Measurements from ENCODE around the gene ATP6V1D. TPM values are rescaled to one million over a fixed set of nuclear protein-coding genes. Genes with fewer than 3 reads are reported as not detected.

Gene ATP6V1D
- total and polyA plus RNA-seq, 2 experiments from 2014 or later, result 61.5 to 105 TPM

GRCh38 chr14:67357186-67357968, 2.2 kb downstream of the ATP6V1D start:
- Mint-ChIP-seq H3K36me3 (ENCODE audit: low read depth) (peaks cover 8% of the 10 kb centered on the region; the same call in 2 of the 3 replicates), H3K4me1 (peaks cover 20% of the 10 kb centered on the region), H3K4me3 (peak overlapping the region; percentile 99), H3K27me3 (ENCODE audit: insufficient read depth, low read depth, poor library complexity) (peaks cover 11% of the 10 kb centered on the region), H3K27ac (no peak overlapping the region), H3K9me3 (no peaks in the 10 kb centered on the region)
- Histone ChIP-seq H3K36me3 (ENCODE audit: insufficient read depth) (no peaks in the 10 kb centered on the region), H4K20me1 (replicated peaks; ENCODE audit: insufficient read depth) (peaks cover 5% of the 10 kb centered on the region; the same call in 1 of the 2 replicates), H3K4me2 (no peak overlapping the region), H3K4me1 (ENCODE audit: insufficient read depth) (peaks cover 9% of the 10 kb centered on the region), H3K79me2 (replicated peaks; ENCODE audit: insufficient read depth) (peaks cover 79% of the 10 kb centered on the region), H2AFZ (no peak overlapping the region), H3K27ac (ENCODE audit: low read depth) (no peak overlapping the region), H3K4me3 (no peak overlapping the region), H3F3A (replicated peaks; ENCODE audit: low read depth) (no peaks in the 10 kb centered on the region), H3K9me2 (ENCODE audit: insufficient read depth) (no peaks in the 10 kb centered on the region), H3K27me3 (ENCODE audit: insufficient read depth) (no peaks in the 10 kb centered on the region)
- DNase-seq (ENCODE audit: low spot score), result no peak
- ATAC-seq, result no peak
- TF ChIP-seq ZNF331 (CRISPR knock-in tag; IDR thresholded peaks at IDR 0.05; ENCODE audit: low read depth) (no peak), NANOG (IDR thresholded peaks at IDR 0.05; ENCODE audit: borderline replicate concordance) (no peak), ZNF114 (CRISPR knock-in tag; IDR thresholded peaks at IDR 0.05) (no peak), ETS1 (IDR thresholded peaks at IDR 0.05) (no peak), EZH2 (IDR thresholded peaks at IDR 0.05; ENCODE audit: low read depth, unreplicated experiment) (no peak), ZNF462 (CRISPR knock-in tag; IDR thresholded peaks at IDR 0.05) (no peak), CREB1 (CRISPR knock-in tag; IDR thresholded peaks at IDR 0.05; ENCODE audit: low read depth) (no peak), CTCF (conservative IDR thresholded peaks at IDR 0.05; ENCODE audit: low read depth in 2 of 2) (no peak)

Data from GM23338 (cell line).